SK-N-SH treated with all-trans-retinoic acid at 6 μM for 48 hours (cell line): ENCODE measurements around the gene TPRG1.

Experiments used
- ATAC-seq: fragments of 200-7000 bp; cut with Tn5 transposase; 3 replicates; pipeline ENCODE4 v1.9.1; 2020; ENCODE audit warnings: mild to moderate bottlenecking, moderate library complexity
- ARNTL ChIP-seq: fragments of 450-650 bp; formaldehyde crosslinking; IDR thresholded peaks from 2 replicates; pipeline ENCODE4 v1.5.0; 2020; ENCODE audit warnings: low read depth, mild to moderate bottlenecking, moderate library complexity, borderline replicate concordance
- BACH2 ChIP-seq: fragments of 250-450 bp; sonication (Bioruptor Pico); IDR thresholded peaks from 2 replicates; pipeline ENCODE4 v1.9.0; 2021; ENCODE audit warnings: mild to moderate bottlenecking, borderline replicate concordance
- ESRRG ChIP-seq: fragments of 250-450 bp; sonication (Bioruptor Pico); IDR thresholded peaks from 2 replicates; pipeline ENCODE4 v1.6.1; 2021; ENCODE audit warnings: mild to moderate bottlenecking
- PPARA ChIP-seq: fragments of 250-450 bp; sonication (Bioruptor Pico); IDR thresholded peaks from 2 replicates; pipeline ENCODE4 v1.5.0; 2020; ENCODE audit warnings: mild to moderate bottlenecking, borderline replicate concordance
- SNAI2 ChIP-seq: fragments of 250-450 bp; sonication (Bioruptor Pico); IDR thresholded peaks from 2 replicates; pipeline ENCODE4 v1.5.0; 2020; ENCODE audit warnings: mild to moderate bottlenecking, moderate library complexity
- TCF4 ChIP-seq: fragments of 250-450 bp; sonication (Bioruptor Pico); IDR thresholded peaks from 2 replicates; pipeline ENCODE4 v1.8.0; 2021; ENCODE audit warnings: mild to moderate bottlenecking, moderate library complexity, borderline replicate concordance
- TOX ChIP-seq: fragments of 250-450 bp; sonication (Bioruptor Pico); IDR thresholded peaks from 2 replicates; pipeline ENCODE4 v1.8.0; 2021; ENCODE audit warnings: mild to moderate bottlenecking, moderate library complexity, borderline replicate concordance
- ZC3H10 ChIP-seq: fragments of 250-450 bp; sonication (Bioruptor Pico); IDR thresholded peaks from 2 replicates; pipeline ENCODE4 v1.5.1; 2021; ENCODE audit warnings: mild to moderate bottlenecking, moderate library complexity
- ZFP3 ChIP-seq: fragments of 250-450 bp; sonication (Bioruptor Pico); IDR thresholded peaks from 2 replicates; pipeline ENCODE4 v1.5.0; 2020; ENCODE audit warnings: mild to moderate bottlenecking, moderate library complexity
- ZFP30 ChIP-seq: fragments of 450-650 bp; formaldehyde crosslinking; IDR thresholded peaks from 2 replicates; pipeline ENCODE4 v1.5.0; 2022; ENCODE audit warnings: mild to moderate bottlenecking, moderate library complexity
- ZNF565 ChIP-seq: fragments of 450-650 bp; formaldehyde crosslinking; conservative IDR thresholded peaks from 2 replicates; pipeline ENCODE4 v1.5.0; 2020; ENCODE audit warnings: low read depth, mild to moderate bottlenecking, moderate library complexity
- ZNF8 ChIP-seq: fragments of 450-650 bp; formaldehyde crosslinking; IDR thresholded peaks from 2 replicates; pipeline ENCODE4 v1.5.0; 2020; ENCODE audit warnings: mild to moderate bottlenecking, moderate library complexity
- TF ChIP-seq, protein P1 (sequence below): fragments of 250-450 bp; sonication (Bioruptor Pico); IDR thresholded peaks from 2 replicates; pipeline ENCODE4 v1.5.0; 2020; ENCODE audit warnings: mild to moderate bottlenecking, moderate library complexity
- TF ChIP-seq, protein P2 (sequence below): fragments of 250-450 bp; sonication (Bioruptor Pico); IDR thresholded peaks from 2 replicates; pipeline ENCODE4 v1.5.1; 2021; ENCODE audit warnings: mild to moderate bottlenecking, moderate library complexity
- TF ChIP-seq, protein P3 (sequence below): fragments of 250-450 bp; sonication (Bioruptor Pico); IDR thresholded peaks from 2 replicates; pipeline ENCODE4 v1.8.0; 2021; ENCODE audit warnings: low read depth, mild to moderate bottlenecking, moderate library complexity, borderline replicate concordance
- TF ChIP-seq, protein P4 (sequence below): fragments of 250-450 bp; sonication (Bioruptor Pico); IDR thresholded peaks from 2 replicates; pipeline ENCODE4 v1.5.1; 2020; ENCODE audit warnings: low read depth, mild to moderate bottlenecking, moderate library complexity

The TPRG1 gene

DNA sequence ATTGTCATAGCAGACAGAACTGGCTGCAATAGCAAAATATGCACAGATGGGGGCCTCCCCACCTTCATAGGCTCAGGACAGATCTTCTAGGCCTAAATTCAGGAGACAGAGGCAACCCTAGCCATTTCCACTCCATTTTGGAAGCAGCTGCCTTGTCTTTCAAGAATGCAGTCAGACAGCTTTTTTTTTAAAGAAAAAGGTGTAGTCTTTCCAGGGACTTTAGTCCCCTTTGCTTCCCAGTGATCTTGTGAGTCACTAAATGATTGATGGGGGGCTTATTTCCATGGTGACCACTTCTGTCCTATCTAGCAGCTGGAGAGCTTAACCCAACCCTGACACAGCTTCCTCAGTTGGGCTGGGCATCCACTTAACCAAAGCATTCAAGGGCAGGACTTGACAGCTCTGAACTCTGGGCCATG, 165.9 kb downstream of the TPRG1 start:
- ATAC-seq, result no peak
- TF ChIP-seq, protein P1, sequence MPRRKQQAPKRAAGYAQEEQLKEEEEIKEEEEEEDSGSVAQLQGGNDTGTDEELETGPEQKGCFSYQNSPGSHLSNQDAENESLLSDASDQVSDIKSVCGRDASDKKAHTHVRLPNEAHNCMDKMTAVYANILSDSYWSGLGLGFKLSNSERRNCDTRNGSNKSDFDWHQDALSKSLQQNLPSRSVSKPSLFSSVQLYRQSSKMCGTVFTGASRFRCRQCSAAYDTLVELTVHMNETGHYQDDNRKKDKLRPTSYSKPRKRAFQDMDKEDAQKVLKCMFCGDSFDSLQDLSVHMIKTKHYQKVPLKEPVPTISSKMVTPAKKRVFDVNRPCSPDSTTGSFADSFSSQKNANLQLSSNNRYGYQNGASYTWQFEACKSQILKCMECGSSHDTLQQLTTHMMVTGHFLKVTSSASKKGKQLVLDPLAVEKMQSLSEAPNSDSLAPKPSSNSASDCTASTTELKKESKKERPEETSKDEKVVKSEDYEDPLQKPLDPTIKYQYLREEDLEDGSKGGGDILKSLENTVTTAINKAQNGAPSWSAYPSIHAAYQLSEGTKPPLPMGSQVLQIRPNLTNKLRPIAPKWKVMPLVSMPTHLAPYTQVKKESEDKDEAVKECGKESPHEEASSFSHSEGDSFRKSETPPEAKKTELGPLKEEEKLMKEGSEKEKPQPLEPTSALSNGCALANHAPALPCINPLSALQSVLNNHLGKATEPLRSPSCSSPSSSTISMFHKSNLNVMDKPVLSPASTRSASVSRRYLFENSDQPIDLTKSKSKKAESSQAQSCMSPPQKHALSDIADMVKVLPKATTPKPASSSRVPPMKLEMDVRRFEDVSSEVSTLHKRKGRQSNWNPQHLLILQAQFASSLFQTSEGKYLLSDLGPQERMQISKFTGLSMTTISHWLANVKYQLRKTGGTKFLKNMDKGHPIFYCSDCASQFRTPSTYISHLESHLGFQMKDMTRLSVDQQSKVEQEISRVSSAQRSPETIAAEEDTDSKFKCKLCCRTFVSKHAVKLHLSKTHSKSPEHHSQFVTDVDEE (CRISPR knock-in tag), result no peak
- TF ChIP-seq TCF4 (CRISPR knock-in tag) (no peak), ZFP30 (CRISPR knock-in tag) (no peak), ZNF8 (CRISPR knock-in tag) (no peak), ZFP3 (CRISPR knock-in tag) (no peak), TOX (CRISPR knock-in tag) (no peak), PPARA (CRISPR knock-in tag) (no peak), BACH2 (no peak)
- TF ChIP-seq, protein P2, sequence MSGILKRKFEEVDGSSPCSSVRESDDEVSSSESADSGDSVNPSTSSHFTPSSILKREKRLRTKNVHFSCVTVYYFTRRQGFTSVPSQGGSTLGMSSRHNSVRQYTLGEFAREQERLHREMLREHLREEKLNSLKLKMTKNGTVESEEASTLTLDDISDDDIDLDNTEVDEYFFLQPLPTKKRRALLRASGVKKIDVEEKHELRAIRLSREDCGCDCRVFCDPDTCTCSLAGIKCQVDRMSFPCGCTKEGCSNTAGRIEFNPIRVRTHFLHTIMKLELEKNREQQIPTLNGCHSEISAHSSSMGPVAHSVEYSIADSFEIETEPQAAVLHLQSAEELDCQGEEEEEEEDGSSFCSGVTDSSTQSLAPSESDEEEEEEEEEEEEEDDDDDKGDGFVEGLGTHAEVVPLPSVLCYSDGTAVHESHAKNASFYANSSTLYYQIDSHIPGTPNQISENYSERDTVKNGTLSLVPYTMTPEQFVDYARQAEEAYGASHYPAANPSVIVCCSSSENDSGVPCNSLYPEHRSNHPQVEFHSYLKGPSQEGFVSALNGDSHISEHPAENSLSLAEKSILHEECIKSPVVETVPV (CRISPR knock-in tag), result no peak
- TF ChIP-seq, protein P3, sequence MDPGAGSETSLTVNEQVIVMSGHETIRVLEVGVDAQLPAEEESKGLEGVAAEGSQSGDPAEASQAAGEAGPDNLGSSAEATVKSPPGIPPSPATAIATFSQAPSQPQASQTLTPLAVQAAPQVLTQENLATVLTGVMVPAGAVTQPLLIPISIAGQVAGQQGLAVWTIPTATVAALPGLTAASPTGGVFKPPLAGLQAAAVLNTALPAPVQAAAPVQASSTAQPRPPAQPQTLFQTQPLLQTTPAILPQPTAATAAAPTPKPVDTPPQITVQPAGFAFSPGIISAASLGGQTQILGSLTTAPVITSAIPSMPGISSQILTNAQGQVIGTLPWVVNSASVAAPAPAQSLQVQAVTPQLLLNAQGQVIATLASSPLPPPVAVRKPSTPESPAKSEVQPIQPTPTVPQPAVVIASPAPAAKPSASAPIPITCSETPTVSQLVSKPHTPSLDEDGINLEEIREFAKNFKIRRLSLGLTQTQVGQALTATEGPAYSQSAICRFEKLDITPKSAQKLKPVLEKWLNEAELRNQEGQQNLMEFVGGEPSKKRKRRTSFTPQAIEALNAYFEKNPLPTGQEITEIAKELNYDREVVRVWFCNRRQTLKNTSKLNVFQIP, result no peak
- TF ChIP-seq, protein P4, sequence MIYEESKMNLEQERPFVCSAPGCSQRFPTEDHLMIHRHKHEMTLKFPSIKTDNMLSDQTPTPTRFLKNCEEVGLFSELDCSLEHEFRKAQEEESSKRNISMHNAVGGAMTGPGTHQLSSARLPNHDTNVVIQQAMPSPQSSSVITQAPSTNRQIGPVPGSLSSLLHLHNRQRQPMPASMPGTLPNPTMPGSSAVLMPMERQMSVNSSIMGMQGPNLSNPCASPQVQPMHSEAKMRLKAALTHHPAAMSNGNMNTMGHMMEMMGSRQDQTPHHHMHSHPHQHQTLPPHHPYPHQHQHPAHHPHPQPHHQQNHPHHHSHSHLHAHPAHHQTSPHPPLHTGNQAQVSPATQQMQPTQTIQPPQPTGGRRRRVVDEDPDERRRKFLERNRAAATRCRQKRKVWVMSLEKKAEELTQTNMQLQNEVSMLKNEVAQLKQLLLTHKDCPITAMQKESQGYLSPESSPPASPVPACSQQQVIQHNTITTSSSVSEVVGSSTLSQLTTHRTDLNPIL (CRISPR knock-in tag), result no peak
- TF ChIP-seq, all 23 proteins: peak for 0

DNA sequence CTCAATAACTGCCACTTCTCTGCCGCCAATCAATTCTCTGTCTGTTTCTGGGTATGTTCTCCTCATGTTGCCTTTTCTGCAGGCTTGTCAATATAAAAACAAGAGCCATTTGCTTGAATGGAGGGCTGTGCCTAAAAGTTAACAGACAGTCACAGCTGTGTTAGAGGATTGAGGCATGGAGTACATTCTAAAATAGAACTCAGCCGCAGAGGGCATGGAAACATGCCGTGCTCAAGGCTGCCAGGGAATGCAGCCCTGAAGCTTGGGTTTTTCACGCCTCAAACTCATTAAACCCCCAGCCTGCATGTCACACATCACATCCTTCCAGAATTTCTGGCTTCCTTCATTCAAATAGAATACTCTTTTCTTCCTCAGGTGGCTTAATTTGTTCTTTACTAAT, 166.6 kb downstream of the TPRG1 start:
- TF ChIP-seq SNAI2 (no peak), ZFP30 (CRISPR knock-in tag) (no peak), ARNTL (CRISPR knock-in tag) (no peak), ESRRG (CRISPR knock-in tag) (no peak), ZNF565 (CRISPR knock-in tag) (no peak), TOX (CRISPR knock-in tag) (no peak), ZC3H10 (CRISPR knock-in tag) (no peak)
- TF ChIP-seq, protein P1 (CRISPR knock-in tag), result no peak
- TF ChIP-seq, protein P2 (CRISPR knock-in tag), result no peak
- TF ChIP-seq, protein P4 (CRISPR knock-in tag), result no peak
- no peak for ATAC-seq
